ENCODE data around the gene GP1BB. TPM values are rescaled to one million over a fixed set of nuclear protein-coding genes. Genes with fewer than 3 reads are reported as not detected.

Gene GP1BB
- total and polyA plus RNA-seq, 2 donors (not counting 3 experiments of a cell fraction or from before 2014, with no cell fraction given), result 1.7 to 6.2 TPM

GRCh38 chr22:19687561-19688300, 35.6 kb upstream of the GP1BB start:
- intact Hi-C loops (cut with micrococcal nuclease), result no loop called here
- Histone ChIP-seq H3K79me2 (ENCODE audit: control insufficient read depth, insufficient read depth, low read length) (no peaks in the 10 kb centered on the region), H3K4me3 (replicated peaks in 1 of 3; ENCODE audit: insufficient read depth in 1 of 3, low read depth in 1 of 3, low read length in 3 of 3) (no peak overlapping the region), H3K27ac (ENCODE audit: insufficient read depth, low read depth, low read length) (no peak overlapping the region), H3K27me3 (ENCODE audit: control insufficient read depth in 2 of 2, insufficient read depth in 2 of 2, low read length in 2 of 2) (peaks cover 3 to 12% of the 10 kb centered on the region in 2 experiments), H3K4me2 (ENCODE audit: insufficient read depth, low read length) (no peak overlapping the region), H3K9ac (replicated peaks; ENCODE audit: extremely low read depth, insufficient read depth, low read length) (no peak overlapping the region), H4K20me1 (replicated peaks; ENCODE audit: control insufficient read depth, extremely low read depth, insufficient read depth, low read length) (no peaks in the 10 kb centered on the region), H3K9me3 (replicated peaks; ENCODE audit: control insufficient read depth, insufficient read depth, low read length) (no peaks in the 10 kb centered on the region), H3K9me1 (replicated peaks; ENCODE audit: control insufficient read depth, extremely low read depth, insufficient read depth, low read length) (no peaks in the 10 kb centered on the region), H3K36me3 (ENCODE audit: control insufficient read depth in 2 of 2, extremely low read depth in 1 of 2, insufficient read depth in 2 of 2, low read length in 2 of 2) (no peaks in the 10 kb centered on the region), H3K4me1 (ENCODE audit: control insufficient read depth, extremely low read depth, insufficient read depth, low read length) (peaks cover 6% of the 10 kb centered on the region), H2AFZ (ENCODE audit: low read depth, low read length) (no peak overlapping the region)
- TF ChIP-seq JUN (IDR thresholded peaks at IDR 0.05; ENCODE audit: borderline replicate concordance, insufficient read depth, insufficient read length, low read depth) (no peak), GATA2 (IDR thresholded peaks at IDR 0.05; ENCODE audit: insufficient read depth, insufficient read length, low read depth, low read length) (no peak), POLR2AphosphoS5 (IDR thresholded peaks at IDR 0.05; ENCODE audit: insufficient read depth, low read depth, low read length) (no peak), EZH2 (IDR thresholded peaks at IDR 0.05; ENCODE audit: borderline replicate concordance, low read depth, low read length, severe bottlenecking) (no peak), MAX (IDR thresholded peaks at IDR 0.05; ENCODE audit: insufficient read depth, insufficient read length) (no peak), POLR2A (IDR thresholded peaks at IDR 0.05; ENCODE audit: low read depth, low read length) (no peak), CTCF (IDR thresholded peaks at IDR 0.05; ENCODE audit: extremely low read depth in 1 of 2, insufficient read depth in 1 of 2, low read depth in 1 of 2, low read length in 2 of 2) (no peak), FOS (IDR thresholded peaks at IDR 0.05; ENCODE audit: borderline replicate concordance, insufficient read depth, low read length) (no peak), MYC (IDR thresholded peaks at IDR 0.05; ENCODE audit: low read depth, low read length) (no peak)
- ChIA-PET CTCF (interaction anchor here (2.1 kb wide), 1 partner anchor 10 kb away, joined by 5 read pairs; no protein-coding TSS in a partner anchor), POLR2A (no interaction called here)
- DNase-seq (ENCODE audit: low read depth, low spot score), result no peak
- dilution Hi-C loops (cut with MboI; ENCODE audit: extremely low pct_ligation_motif_present, low sequenced_read_pairs), result no loop called here
- FAIRE-seq, result no peak
- no TSS peak for BruUV-seq (replicated peaks)

Measured in endothelial cell of umbilical vein (primary cell).